Caco-2 (cell line): Measurements from ENCODE around the gene OGFOD3. TPM values are rescaled to one million over a fixed set of nuclear protein-coding genes. Genes with fewer than 3 reads are reported as not detected.

Source experiments
- BruUV-seq: library from RNA; stranded (reverse); fragments of 400-500 nt; replicated peaks from 2 replicates; lab custom pipeline; 2021; lab: Mats Ljungman, UMichigan
- CTCF ChIA-PET: fragments of 300-600 bp; sonication (Branson Sonifier 250); formaldehyde crosslinking; loops from one replicate; lab custom pipeline; 2022; ENCODE audit warnings: antibody characterized with exemption; lab: Charles Lee
- POLR2A ChIA-PET: fragments of 300-600 bp; sonication (Branson Sonifier 250); formaldehyde crosslinking; loops from one replicate; lab custom pipeline; 2022; ENCODE audit warnings: antibody characterized with exemption; lab: Charles Lee
- DNase-seq, 2 experiments: peaks; one replicate each; pipeline versions ENCODE4 v3.0.0 to v3.0.0-alpha.2; 2020 to 2022
- H3K27me3 ChIP-seq: replicated peaks from 2 replicates; pipeline ENCODE4 v1.6.0; 2011; ENCODE audit warnings: low read length; ENCODE audit not compliant: control insufficient read depth, insufficient read depth
- H3K36me3 ChIP-seq: 2 replicates; pipeline ENCODE4 v1.5.1; 2011; ENCODE audit warnings: low read length; ENCODE audit not compliant: control insufficient read depth, insufficient read depth
- H3K4me1 ChIP-seq: fragments of 250-450 bp; sonication (Bioruptor Pico); 2 replicates; pipeline ENCODE4 v1.5.1; 2020; ENCODE audit warnings: mild to moderate bottlenecking
- H3K4me3 ChIP-seq: 2 replicates; pipeline ENCODE4 v1.5.1; 2011; ENCODE audit warnings: low read depth, mild to moderate bottlenecking, control low read depth, low read length
- H3K9me3 ChIP-seq: fragments of 250-450 bp; sonication (Bioruptor Pico); 2 replicates; pipeline ENCODE4 v1.5.1; 2020; ENCODE audit warnings: mild to moderate bottlenecking, moderate library complexity
- H3K27ac Mint-ChIP-seq: one replicate; pipeline ENCODE4 v1.8.0; 2022; ENCODE audit warnings: mixed read lengths; ENCODE audit not compliant: unreplicated experiment
- H3K27me3 Mint-ChIP-seq: one replicate; pipeline ENCODE4 v1.8.0; 2022; ENCODE audit warnings: mixed read lengths; ENCODE audit not compliant: insufficient read depth, unreplicated experiment
- H3K36me3 Mint-ChIP-seq: one replicate; pipeline ENCODE4 v1.8.0; 2022; ENCODE audit warnings: mild to moderate bottlenecking, mixed read lengths; ENCODE audit not compliant: insufficient read depth, unreplicated experiment
- H3K4me1 Mint-ChIP-seq: one replicate; pipeline ENCODE4 v1.8.0; 2022; ENCODE audit warnings: low read depth, mixed read lengths; ENCODE audit not compliant: unreplicated experiment
- H3K4me3 Mint-ChIP-seq: one replicate; pipeline ENCODE4 v1.8.0; 2022; ENCODE audit warnings: mild to moderate bottlenecking, moderate library complexity, mixed read lengths; ENCODE audit not compliant: unreplicated experiment
- H3K9me3 Mint-ChIP-seq: one replicate; pipeline ENCODE4 v1.8.0; 2022; ENCODE audit warnings: mixed read lengths; ENCODE audit not compliant: unreplicated experiment
- intact Hi-C: fragments of 100-400 bp; cut with micrococcal nuclease; formaldehyde crosslinking; loops from one replicate; pipeline ENCODE4 v1.10.0; 2022; ENCODE audit not compliant: unreplicated experiment
- total RNA-seq: library from RNA; stranded (reverse); gene quantifications from 2 replicates; pipeline ENCODE4 v1.2.3, GENCODE V29; 2022
- TF ChIP-seq, protein P1 (sequence below), 2 experiments: fragments of 200-600 bp in 1 of 2; IDR thresholded peaks; 1 replicate in 1 of 2; 2 replicates in 1 of 2; pipeline versions ENCODE4 v1.5.1 to v1.8.0; 2011 to 2022; ENCODE audit warnings: antibody characterized with exemption in 1 of 2, control low read depth in 1 of 2, inconsistent platforms in 1 of 2, low read depth in 1 of 2, low read length in 1 of 2, mild to moderate bottlenecking in 1 of 2, moderate library complexity in 1 of 2; ENCODE audit not compliant: insufficient read depth in 1 of 2, severe bottlenecking in 1 of 2, unreplicated experiment in 1 of 2

OGFOD3 gene
- total RNA-seq, 1 experiment from 2014 or later, result 51.2 TPM

DNA sequence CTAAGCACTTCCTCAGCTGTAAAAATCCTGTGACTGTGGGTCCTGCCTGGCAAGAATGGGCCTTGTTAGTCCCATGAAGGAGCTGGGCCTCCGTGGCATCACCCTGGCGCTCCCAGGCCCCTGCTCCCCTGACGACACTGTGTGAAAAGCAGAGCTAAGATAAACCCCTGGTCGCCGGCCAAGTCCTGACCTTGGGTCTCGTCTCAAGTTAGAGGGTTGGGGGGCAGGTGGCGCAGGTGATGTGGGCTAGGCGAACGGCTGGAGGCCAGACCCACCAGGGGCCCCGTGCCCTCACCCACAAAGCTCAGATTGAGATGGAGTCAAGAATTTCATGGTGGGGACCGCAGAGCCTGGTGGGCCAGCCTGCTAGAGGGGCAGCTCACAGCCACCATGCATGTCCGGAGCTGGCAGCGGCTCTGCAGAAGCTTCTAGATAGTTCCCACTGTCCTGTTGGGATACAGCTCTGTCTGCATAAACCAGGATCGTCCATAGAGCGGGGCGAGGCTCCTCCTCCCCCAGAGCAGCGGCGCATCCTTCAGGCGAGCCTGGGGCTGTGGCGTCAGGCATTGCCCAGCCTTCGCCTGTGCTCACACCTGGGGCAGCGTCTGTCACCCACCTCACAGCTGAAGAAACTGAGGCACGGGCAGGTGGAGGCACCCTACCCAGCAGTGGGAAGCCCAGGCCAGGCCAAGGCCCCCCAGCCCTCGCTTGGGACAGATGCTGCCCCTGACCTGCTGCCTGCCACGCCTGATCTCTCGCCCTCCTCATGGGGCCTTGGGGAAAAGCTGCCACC is 20.2 kb upstream of the OGFOD3 start:
- DNase-seq, result no peak
- no peaks in the 10 kb centered on the region for H3K27me3 ChIP-seq
- no peaks in the 10 kb centered on the region for H3K9me3 ChIP-seq
- Mint-ChIP-seq H3K27me3 (no peaks in the 10 kb centered on the region), H3K27ac (no peak overlapping the region), H3K4me1 (no peaks in the 10 kb centered on the region), H3K4me3 (no peak overlapping the region), H3K9me3 (no peaks in the 10 kb centered on the region), H3K36me3 (peaks cover 41% of the 10 kb centered on the region)
- CTCF ChIA-PET, result interaction anchor here (1.3 kb wide), 1 partner anchor 81 kb away, joined by 3 read pairs; no protein-coding TSS in a partner anchor
- POLR2A ChIA-PET, result no interaction called here
- BruUV-seq, result no TSS peak
- no peaks in the 10 kb centered on the region for H3K4me1 ChIP-seq
- peaks cover 1% of the 10 kb centered on the region; the same call in 1 of the 2 replicates for H3K36me3 ChIP-seq
- TF ChIP-seq, protein P1, sequence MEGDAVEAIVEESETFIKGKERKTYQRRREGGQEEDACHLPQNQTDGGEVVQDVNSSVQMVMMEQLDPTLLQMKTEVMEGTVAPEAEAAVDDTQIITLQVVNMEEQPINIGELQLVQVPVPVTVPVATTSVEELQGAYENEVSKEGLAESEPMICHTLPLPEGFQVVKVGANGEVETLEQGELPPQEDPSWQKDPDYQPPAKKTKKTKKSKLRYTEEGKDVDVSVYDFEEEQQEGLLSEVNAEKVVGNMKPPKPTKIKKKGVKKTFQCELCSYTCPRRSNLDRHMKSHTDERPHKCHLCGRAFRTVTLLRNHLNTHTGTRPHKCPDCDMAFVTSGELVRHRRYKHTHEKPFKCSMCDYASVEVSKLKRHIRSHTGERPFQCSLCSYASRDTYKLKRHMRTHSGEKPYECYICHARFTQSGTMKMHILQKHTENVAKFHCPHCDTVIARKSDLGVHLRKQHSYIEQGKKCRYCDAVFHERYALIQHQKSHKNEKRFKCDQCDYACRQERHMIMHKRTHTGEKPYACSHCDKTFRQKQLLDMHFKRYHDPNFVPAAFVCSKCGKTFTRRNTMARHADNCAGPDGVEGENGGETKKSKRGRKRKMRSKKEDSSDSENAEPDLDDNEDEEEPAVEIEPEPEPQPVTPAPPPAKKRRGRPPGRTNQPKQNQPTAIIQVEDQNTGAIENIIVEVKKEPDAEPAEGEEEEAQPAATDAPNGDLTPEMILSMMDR (IDR thresholded peaks at IDR 0.05; ENCODE audit: insufficient read depth in 1 of 2, low read depth in 1 of 2, low read length in 1 of 2, severe bottlenecking in 1 of 2, unreplicated experiment in 1 of 2), result no peak
- intact Hi-C loops, result no loop called here
- no peak overlapping the region for H3K4me3 ChIP-seq

DNA sequence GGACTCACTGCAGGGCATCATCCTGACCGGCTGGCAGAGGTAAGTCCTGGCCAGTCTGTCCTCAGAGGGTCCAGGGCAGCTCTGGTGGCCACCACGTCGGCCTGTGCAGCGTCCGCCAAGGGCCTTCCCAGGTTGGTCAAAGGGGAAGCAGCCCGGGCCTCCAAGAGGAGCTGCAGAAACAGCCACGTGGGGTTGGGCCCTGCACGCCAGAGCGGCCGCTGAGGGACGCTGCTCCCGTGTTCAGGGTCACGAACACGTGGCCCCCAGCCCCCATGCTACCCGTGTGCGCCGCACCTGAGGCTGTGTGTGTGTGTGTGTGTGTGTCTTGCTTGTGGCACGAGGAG is 18.9 kb upstream of the OGFOD3 start:
- H3K27me3 Mint-ChIP-seq, result no peaks in the 10 kb centered on the region
- H3K36me3 Mint-ChIP-seq, result peaks cover 33% of the 10 kb centered on the region
- H3K36me3 ChIP-seq, result no peaks in the 10 kb centered on the region; the same call in 1 of the 2 replicates
- H3K27ac Mint-ChIP-seq, result no peak overlapping the region
- H3K4me1 Mint-ChIP-seq, result no peaks in the 10 kb centered on the region
- intact Hi-C loops, result no loop called here
- H3K4me3 ChIP-seq, result no peak overlapping the region
- no TSS peak for BruUV-seq
- no peaks in the 10 kb centered on the region for H3K27me3 ChIP-seq
- POLR2A ChIA-PET, result no interaction called here
- TF ChIP-seq, protein P1 (IDR thresholded peaks at IDR 0.05; ENCODE audit: insufficient read depth in 1 of 2, low read depth in 1 of 2, low read length in 1 of 2, severe bottlenecking in 1 of 2, unreplicated experiment in 1 of 2), result no peak
- no peaks in the 10 kb centered on the region for H3K9me3 ChIP-seq
- no peaks in the 10 kb centered on the region for H3K4me1 ChIP-seq
- no peak for DNase-seq
- CTCF ChIA-PET, result no interaction called here
- H3K9me3 Mint-ChIP-seq, result no peaks in the 10 kb centered on the region
- no peak overlapping the region for H3K4me3 Mint-ChIP-seq

DNA sequence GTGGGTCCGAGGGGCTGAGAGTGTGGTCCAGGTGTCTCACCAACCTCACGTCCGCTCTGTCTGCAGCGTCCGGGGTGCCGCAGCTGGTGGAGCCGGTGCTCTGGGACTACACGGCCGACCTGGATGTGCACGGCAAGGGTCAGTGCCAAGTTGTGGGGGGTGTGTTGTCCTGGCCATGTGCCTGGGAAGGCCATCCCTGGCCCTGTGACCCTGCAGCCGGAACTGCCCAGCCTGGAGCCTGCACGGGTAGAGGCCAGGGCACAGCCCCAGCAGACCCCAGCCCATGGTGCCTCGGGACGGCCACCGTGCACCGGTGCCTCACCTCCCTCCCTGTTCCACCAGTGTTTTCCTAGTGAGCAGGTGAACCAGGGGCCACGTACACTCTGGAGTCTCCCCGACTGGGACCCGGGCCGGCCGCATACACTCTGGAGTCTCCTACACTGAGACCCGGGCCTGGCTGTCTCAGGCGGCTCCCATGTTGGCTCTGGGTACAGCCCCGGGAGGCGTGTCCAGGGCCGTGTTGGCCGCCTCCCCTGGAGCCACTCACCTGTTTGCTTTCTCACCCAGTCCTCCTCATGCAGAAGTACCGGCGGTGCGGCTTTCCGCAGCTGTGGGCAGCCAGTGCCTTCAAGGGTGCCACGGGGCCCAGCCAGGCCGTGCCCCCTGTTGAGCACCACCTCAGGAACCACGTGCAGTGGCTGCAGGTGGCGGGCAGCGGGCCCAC is 18.4 kb upstream of the OGFOD3 start:
- no peak overlapping the region for H3K27ac Mint-ChIP-seq
- TF ChIP-seq, protein P1 (IDR thresholded peaks at IDR 0.05; ENCODE audit: insufficient read depth in 1 of 2, low read depth in 1 of 2, low read length in 1 of 2, severe bottlenecking in 1 of 2, unreplicated experiment in 1 of 2), result no peak
- DNase-seq, result no peak

More for the DNA sequence above, 18.4 kb upstream of the OGFOD3 start:
- no peak overlapping the region for H3K4me3 Mint-ChIP-seq
- peaks cover 28% of the 10 kb centered on the region for H3K36me3 Mint-ChIP-seq
- intact Hi-C loops, result no loop called here
- no peaks in the 10 kb centered on the region for H3K9me3 ChIP-seq
- no peak overlapping the region for H3K4me3 ChIP-seq
- no peaks in the 10 kb centered on the region for H3K27me3 Mint-ChIP-seq
- POLR2A ChIA-PET, result no interaction called here
- no peaks in the 10 kb centered on the region for H3K27me3 ChIP-seq
- CTCF ChIA-PET, result no interaction called here
- no peaks in the 10 kb centered on the region for H3K9me3 Mint-ChIP-seq
- H3K36me3 ChIP-seq, result no peaks in the 10 kb centered on the region
- BruUV-seq, result no TSS peak
- H3K4me1 ChIP-seq, result no peaks in the 10 kb centered on the region
- no peaks in the 10 kb centered on the region for H3K4me1 Mint-ChIP-seq
